SK-N-SH (cell line): Measurements from ENCODE around the gene NUP42.

Experiments
- CTCF ChIP-seq: fragments of 200-600 bp; sonication (generic); IDR thresholded peaks from 2 replicates; pipeline ENCODE4 v1.6.1; 2017; ENCODE audit warnings: antibody characterized with exemption, mild to moderate bottlenecking, moderate library complexity
- EZH2phosphoT487 ChIP-seq: fragments of 200-600 bp; sonication (generic); IDR thresholded peaks from 2 replicates; pipeline ENCODE4 v1.6.1; 2017; ENCODE audit warnings: low read depth, mixed run types, mild to moderate bottlenecking, antibody characterized with exemption, moderate library complexity, borderline replicate concordance
- FOSL2 ChIP-seq: IDR thresholded peaks from 2 replicates; pipeline ENCODE4 v1.4.0; 2012; ENCODE audit warnings: low read depth, mild to moderate bottlenecking, moderate library complexity, borderline replicate concordance
- FOXJ3 ChIP-seq: sonication (generic); formaldehyde crosslinking; IDR thresholded peaks from 2 replicates; pipeline ENCODE4 v1.5.1; 2020; ENCODE audit warnings: mild to moderate bottlenecking, missing genetic modification reagents
- FOXM1 ChIP-seq: IDR thresholded peaks from 2 replicates; pipeline ENCODE4 v1.4.0; 2012; ENCODE audit warnings: low read depth, mild to moderate bottlenecking
- GATA2 ChIP-seq: sonication (generic); formaldehyde crosslinking; IDR thresholded peaks from 2 replicates; pipeline ENCODE4 v1.5.0; 2020; ENCODE audit warnings: mild to moderate bottlenecking, missing genetic modification reagents
- PBX3 ChIP-seq: IDR thresholded peaks from 2 replicates; pipeline ENCODE4; 2012
- POLR2AphosphoS5 ChIP-seq: IDR thresholded peaks from 2 replicates; pipeline ENCODE4 v1.6.1; 2012; ENCODE audit warnings: low read depth, low read length
- SIN3A ChIP-seq: IDR thresholded peaks from 2 replicates; pipeline ENCODE4 v1.6.1; 2012; ENCODE audit warnings: low read depth, mild to moderate bottlenecking, low read length, moderate library complexity, borderline replicate concordance
- SMC3 ChIP-seq: IDR thresholded peaks from 2 replicates; pipeline ENCODE4 v1.6.1; 2012; ENCODE audit warnings: low read depth, low read length, improper control_type of control experiment
- TAF1 ChIP-seq: IDR thresholded peaks from 2 replicates; pipeline ENCODE4 v1.6.1; 2012; ENCODE audit warnings: low read depth, mild to moderate bottlenecking, low read length, moderate library complexity, borderline replicate concordance
- TF ChIP-seq, protein P1 (sequence below): IDR thresholded peaks from 2 replicates; pipeline ENCODE4 v1.4.0; 2012; ENCODE audit warnings: low read depth
- TF ChIP-seq, protein P2 (sequence below): fragments of 150-350 bp; IDR thresholded peaks from 2 replicates; pipeline ENCODE4 v1.6.1; 2017; ENCODE audit warnings: antibody characterized with exemption, low read length, low read depth, borderline replicate concordance

GRCh38 chr7:23185980-23186379, 4.1 kb downstream of the NUP42 start:
- TF ChIP-seq FOSL2 (no peak), FOXJ3 (no peak), CTCF (no peak), POLR2AphosphoS5 (no peak), SMC3 (no peak), EZH2phosphoT487 (no peak), TAF1 (no peak), SIN3A (no peak), GATA2 (CRISPR knock-in tag) (no peak), PBX3 (no peak), FOXM1 (no peak)
- TF ChIP-seq, protein P1, sequence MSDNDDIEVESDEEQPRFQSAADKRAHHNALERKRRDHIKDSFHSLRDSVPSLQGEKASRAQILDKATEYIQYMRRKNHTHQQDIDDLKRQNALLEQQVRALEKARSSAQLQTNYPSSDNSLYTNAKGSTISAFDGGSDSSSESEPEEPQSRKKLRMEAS: no peak
- TF ChIP-seq, protein P2, sequence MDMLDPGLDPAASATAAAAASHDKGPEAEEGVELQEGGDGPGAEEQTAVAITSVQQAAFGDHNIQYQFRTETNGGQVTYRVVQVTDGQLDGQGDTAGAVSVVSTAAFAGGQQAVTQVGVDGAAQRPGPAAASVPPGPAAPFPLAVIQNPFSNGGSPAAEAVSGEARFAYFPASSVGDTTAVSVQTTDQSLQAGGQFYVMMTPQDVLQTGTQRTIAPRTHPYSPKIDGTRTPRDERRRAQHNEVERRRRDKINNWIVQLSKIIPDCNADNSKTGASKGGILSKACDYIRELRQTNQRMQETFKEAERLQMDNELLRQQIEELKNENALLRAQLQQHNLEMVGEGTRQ: no peak
